ENCODE results near the gene USP24. TPM values are rescaled to one million over a fixed set of nuclear protein-coding genes. Genes with fewer than 3 reads are reported as not detected.

USP24 gene
- polyA plus RNA-seq, 1 donor (not counting 4 experiments of a cell fraction or from before 2014, with no cell fraction given) = 22.5 TPM

DNA sequence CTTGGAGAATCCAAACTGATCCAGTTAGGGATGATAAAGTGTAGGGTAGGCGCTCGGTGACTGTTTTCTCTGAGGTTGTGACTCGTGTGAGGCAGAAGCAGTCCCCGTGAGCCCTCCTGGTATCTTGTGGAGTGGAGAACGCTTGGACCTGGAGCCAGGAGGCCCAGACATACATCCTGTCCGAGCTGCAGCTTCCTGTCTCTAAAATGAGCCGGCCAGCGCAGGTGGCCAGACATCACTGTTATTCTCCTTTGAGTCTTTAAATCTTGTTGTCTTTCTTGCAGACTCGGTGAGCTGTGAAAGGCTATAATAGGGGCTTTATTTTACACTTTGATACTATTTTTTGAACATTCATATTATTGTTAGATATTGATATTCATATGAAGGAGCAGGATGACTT, 163.5 kb downstream of the USP24 start:
- H3K9me1 ChIP-seq (ENCODE audit: control insufficient read depth, extremely low read depth, insufficient read depth, low read length) = peaks cover 8% of the 10 kb centered on the region
- H3K4me3 ChIP-seq (ENCODE audit: control insufficient read depth in 2 of 3, extremely low read depth in 1 of 3, insufficient read depth in 2 of 3, low read depth in 1 of 3, low read length in 3 of 3) = no peak overlapping the region
- dilution Hi-C loops (cut with MboI; ENCODE audit: extremely low pct_ligation_motif_present, low sequenced_read_pairs) = no loop called here
- H3K9ac ChIP-seq (ENCODE audit: control insufficient read depth, extremely low read depth, insufficient read depth, low read length) = no peak overlapping the region
- no peak for FAIRE-seq
- peaks cover 80% of the 10 kb centered on the region for H3K79me2 ChIP-seq (ENCODE audit: control insufficient read depth, insufficient read depth, low read length)
- H3K4me1 ChIP-seq (ENCODE audit: control insufficient read depth, extremely low read depth, insufficient read depth, low read length) = peaks cover 21% of the 10 kb centered on the region
- TF ChIP-seq, protein P1, sequence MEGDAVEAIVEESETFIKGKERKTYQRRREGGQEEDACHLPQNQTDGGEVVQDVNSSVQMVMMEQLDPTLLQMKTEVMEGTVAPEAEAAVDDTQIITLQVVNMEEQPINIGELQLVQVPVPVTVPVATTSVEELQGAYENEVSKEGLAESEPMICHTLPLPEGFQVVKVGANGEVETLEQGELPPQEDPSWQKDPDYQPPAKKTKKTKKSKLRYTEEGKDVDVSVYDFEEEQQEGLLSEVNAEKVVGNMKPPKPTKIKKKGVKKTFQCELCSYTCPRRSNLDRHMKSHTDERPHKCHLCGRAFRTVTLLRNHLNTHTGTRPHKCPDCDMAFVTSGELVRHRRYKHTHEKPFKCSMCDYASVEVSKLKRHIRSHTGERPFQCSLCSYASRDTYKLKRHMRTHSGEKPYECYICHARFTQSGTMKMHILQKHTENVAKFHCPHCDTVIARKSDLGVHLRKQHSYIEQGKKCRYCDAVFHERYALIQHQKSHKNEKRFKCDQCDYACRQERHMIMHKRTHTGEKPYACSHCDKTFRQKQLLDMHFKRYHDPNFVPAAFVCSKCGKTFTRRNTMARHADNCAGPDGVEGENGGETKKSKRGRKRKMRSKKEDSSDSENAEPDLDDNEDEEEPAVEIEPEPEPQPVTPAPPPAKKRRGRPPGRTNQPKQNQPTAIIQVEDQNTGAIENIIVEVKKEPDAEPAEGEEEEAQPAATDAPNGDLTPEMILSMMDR (optimal IDR thresholded peaks at IDR 0.05 in 1 of 3, IDR thresholded peaks at IDR 0.05 in 1 of 3, conservative IDR thresholded peaks at IDR 0.05 in 1 of 3; ENCODE audit: extremely low read depth in 1 of 3, insufficient read depth in 2 of 3, low read length in 3 of 3) = no peak
- no peak for TF ChIP-seq EZH2 (IDR thresholded peaks at IDR 0.05; ENCODE audit: low read length)
- H2AFZ ChIP-seq (ENCODE audit: control insufficient read depth, low read length) = no peak overlapping the region
- no peaks in the 10 kb centered on the region for H3K27me3 ChIP-seq (ENCODE audit: control insufficient read depth, extremely low read depth, insufficient read depth, low read length)
- H3K4me2 ChIP-seq (ENCODE audit: control insufficient read depth, extremely low read depth, insufficient read depth, low read depth, low read length) = no peak overlapping the region
- H3K36me3 ChIP-seq (ENCODE audit: control insufficient read depth in 2 of 2, extremely low read depth in 1 of 2, insufficient read depth in 2 of 2, low read length in 2 of 2) = peaks cover 49 to 66% of the 10 kb centered on the region in 2 experiments
- no peak for DNase-seq (ENCODE audit: low read depth, low spot score)
- peaks cover 38% of the 10 kb centered on the region for H4K20me1 ChIP-seq (ENCODE audit: control insufficient read depth, extremely low read depth, insufficient read depth, low read length)
- no peaks in the 10 kb centered on the region for H3K9me3 ChIP-seq (ENCODE audit: control insufficient read depth, low read depth, low read length)
- no peak overlapping the region for H3K27ac ChIP-seq (ENCODE audit: control insufficient read depth, insufficient read depth, low read length)

DNA sequence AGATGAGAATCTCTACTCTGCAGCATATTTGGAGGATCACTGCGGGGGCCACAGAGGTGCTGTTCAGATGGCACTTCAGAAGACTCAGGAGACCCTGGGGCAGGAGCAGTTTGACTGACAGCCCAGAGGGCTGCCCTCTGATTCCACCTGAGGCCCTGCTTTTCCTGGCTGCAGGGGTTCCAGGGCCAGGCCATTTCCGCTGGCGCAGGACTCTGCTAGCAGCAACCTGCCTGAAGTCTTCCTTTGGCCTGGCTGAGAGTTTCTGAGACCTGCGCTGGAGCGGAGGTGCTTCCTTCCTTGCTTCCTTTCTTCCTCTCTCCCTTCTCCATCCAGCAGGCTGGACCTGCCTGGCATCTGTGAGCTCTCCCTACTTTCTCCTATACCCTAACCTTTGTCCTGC, 164.0 kb downstream of the USP24 start:
- Histone ChIP-seq H3K9me1 (ENCODE audit: control insufficient read depth, extremely low read depth, insufficient read depth, low read length) (peaks cover 8% of the 10 kb centered on the region), H3K27ac (ENCODE audit: control insufficient read depth, insufficient read depth, low read length) (no peak overlapping the region), H3K27me3 (ENCODE audit: control insufficient read depth, extremely low read depth, insufficient read depth, low read length) (no peaks in the 10 kb centered on the region), H2AFZ (ENCODE audit: control insufficient read depth, low read length) (no peak overlapping the region), H3K9me3 (ENCODE audit: control insufficient read depth, low read depth, low read length) (no peaks in the 10 kb centered on the region), H4K20me1 (ENCODE audit: control insufficient read depth, extremely low read depth, insufficient read depth, low read length) (peaks cover 40% of the 10 kb centered on the region), H3K4me3 (ENCODE audit: control insufficient read depth in 2 of 3, extremely low read depth in 1 of 3, insufficient read depth in 2 of 3, low read depth in 1 of 3, low read length in 3 of 3) (no peak overlapping the region), H3K4me2 (ENCODE audit: control insufficient read depth, extremely low read depth, insufficient read depth, low read depth, low read length) (no peak overlapping the region), H3K9ac (ENCODE audit: control insufficient read depth, extremely low read depth, insufficient read depth, low read length) (no peak overlapping the region), H3K79me2 (ENCODE audit: control insufficient read depth, insufficient read depth, low read length) (peaks cover 81% of the 10 kb centered on the region), H3K36me3 (ENCODE audit: control insufficient read depth in 2 of 2, extremely low read depth in 1 of 2, insufficient read depth in 2 of 2, low read length in 2 of 2) (peaks cover 49 to 66% of the 10 kb centered on the region in 2 experiments), H3K4me1 (ENCODE audit: control insufficient read depth, extremely low read depth, insufficient read depth, low read length) (peaks cover 21% of the 10 kb centered on the region)
- DNase-seq (ENCODE audit: low read depth, low spot score) (no peak), FAIRE-seq (no peak)
- no peak for TF ChIP-seq EZH2 (IDR thresholded peaks at IDR 0.05; ENCODE audit: low read length)
- TF ChIP-seq, protein P1 (optimal IDR thresholded peaks at IDR 0.05 in 1 of 3, IDR thresholded peaks at IDR 0.05 in 1 of 3, conservative IDR thresholded peaks at IDR 0.05 in 1 of 3; ENCODE audit: extremely low read depth in 1 of 3, insufficient read depth in 2 of 3, low read length in 3 of 3) = no peak
- dilution Hi-C loops (cut with MboI; ENCODE audit: extremely low pct_ligation_motif_present, low sequenced_read_pairs) = no loop called here

Measured in keratinocyte (primary cell).